ENCODE results near the gene CEP152.

CEP152 gene

DNA sequence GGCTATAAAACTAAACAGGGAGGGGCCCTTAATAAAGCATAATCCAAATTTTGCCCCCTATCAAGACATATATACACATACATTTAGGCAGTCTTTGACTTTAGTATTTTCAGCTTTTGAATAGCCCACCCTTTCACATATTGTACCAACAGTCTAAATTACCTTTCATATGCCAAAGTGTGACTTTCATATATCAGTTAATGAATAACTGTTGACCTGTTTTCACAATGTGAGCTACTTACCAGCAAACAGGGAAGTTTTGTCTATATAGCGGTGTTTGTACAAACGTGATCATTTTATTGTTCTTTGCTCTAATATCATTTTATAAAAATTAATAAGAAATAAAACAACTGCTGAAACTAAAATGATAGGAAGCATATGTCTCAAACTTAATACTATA lies 28.0 kb downstream of the CEP152 start:
- Histone ChIP-seq H3K27me3 (ENCODE audit: control insufficient read depth, insufficient read depth, low read length) (no peaks in the 10 kb centered on the region), H3K36me3 (ENCODE audit: control insufficient read depth, insufficient read depth, low read length) (no peaks in the 10 kb centered on the region), H3K27ac (ENCODE audit: low read depth, low read length) (no peak overlapping the region), H3K9ac (ENCODE audit: low read length) (no peak overlapping the region), H3K4me3 (ENCODE audit: low read length) (no peak overlapping the region), H3K4me1 (ENCODE audit: control insufficient read depth, insufficient read depth, low read length) (no peaks in the 10 kb centered on the region)

DNA sequence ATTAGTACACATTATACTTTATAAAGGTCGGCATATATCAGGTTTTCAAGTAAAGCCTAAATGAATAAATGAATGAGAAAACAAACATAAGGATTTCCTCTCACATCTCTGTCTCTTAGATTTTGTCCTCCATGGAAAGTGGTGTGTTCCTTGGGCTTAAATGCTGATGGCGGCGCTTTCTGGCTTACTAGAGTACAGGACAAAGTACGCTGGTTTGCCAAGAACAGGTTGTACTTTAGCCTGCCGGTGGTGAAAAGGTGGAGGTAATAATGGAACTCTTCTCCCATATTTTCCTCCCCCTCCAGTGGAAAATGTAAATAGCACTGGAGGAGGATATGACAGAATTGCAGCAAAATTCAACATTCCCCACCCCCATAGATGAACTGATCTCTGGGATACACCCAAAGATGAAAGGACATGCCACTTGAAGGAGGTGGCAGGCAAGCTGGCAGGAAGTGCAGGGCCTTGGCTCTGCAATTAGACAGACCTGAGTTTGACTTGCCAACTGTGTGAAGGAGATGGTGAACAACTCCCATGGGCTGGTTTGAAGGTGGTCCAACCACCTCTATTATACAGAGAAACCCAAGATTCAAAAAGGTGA lies 29.3 kb downstream of the CEP152 start:
- Histone ChIP-seq H3K4me3 (ENCODE audit: low read length) (no peak overlapping the region), H3K36me3 (ENCODE audit: control insufficient read depth, insufficient read depth, low read length) (no peaks in the 10 kb centered on the region), H3K9ac (ENCODE audit: low read length) (no peak overlapping the region), H3K27ac (ENCODE audit: low read depth, low read length) (no peak overlapping the region), H3K27me3 (ENCODE audit: control insufficient read depth, insufficient read depth, low read length) (no peaks in the 10 kb centered on the region), H3K4me1 (ENCODE audit: control insufficient read depth, insufficient read depth, low read length) (no peaks in the 10 kb centered on the region)

DNA sequence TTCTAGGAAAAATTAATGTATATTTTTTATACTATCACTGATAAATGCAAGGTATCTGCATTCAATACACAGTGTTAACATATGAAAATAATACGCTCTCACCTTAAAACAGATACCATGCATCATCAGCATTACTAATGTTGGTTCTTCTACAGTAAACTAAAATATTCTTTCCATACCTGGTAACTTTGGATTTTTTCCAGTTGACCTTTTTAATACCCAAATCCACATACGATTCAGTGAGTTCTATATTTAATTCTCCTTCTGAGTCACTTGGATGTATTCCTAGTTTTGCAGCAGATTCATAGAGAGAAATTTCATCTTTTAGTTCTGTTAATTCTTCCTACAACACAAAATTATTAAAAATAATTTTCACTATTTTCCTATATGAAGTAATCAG lies 29.9 kb downstream of the CEP152 start:
- Histone ChIP-seq H3K9ac (ENCODE audit: low read length) (no peak overlapping the region), H3K4me3 (ENCODE audit: low read length) (no peak overlapping the region), H3K4me1 (ENCODE audit: control insufficient read depth, insufficient read depth, low read length) (no peaks in the 10 kb centered on the region), H3K27me3 (ENCODE audit: control insufficient read depth, insufficient read depth, low read length) (no peaks in the 10 kb centered on the region), H3K27ac (ENCODE audit: low read depth, low read length) (no peak overlapping the region), H3K36me3 (ENCODE audit: control insufficient read depth, insufficient read depth, low read length) (no peaks in the 10 kb centered on the region)

DNA sequence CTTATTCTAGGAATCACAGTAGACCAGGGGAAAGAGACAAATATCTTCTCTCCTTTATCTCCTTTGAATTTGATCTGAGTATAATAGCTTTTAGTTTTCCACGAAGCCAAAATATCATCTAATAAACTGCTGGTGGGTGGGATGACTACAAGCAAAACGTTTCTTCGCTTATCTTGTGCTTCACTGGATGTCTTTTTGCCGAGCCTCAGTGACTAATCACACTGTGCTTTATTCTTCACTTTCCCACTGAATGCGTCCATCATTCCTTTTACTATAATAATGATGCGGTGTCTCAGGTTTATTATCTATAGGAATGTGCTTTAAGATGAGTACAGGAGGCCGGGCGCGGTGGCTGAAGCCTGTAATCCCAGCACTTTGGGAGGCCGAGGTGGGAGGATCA lies 32.5 kb downstream of the CEP152 start:
- H3K27ac ChIP-seq (ENCODE audit: low read depth, low read length) = no peak overlapping the region
- H3K27me3 ChIP-seq (ENCODE audit: control insufficient read depth, insufficient read depth, low read length) = no peaks in the 10 kb centered on the region
- H3K9ac ChIP-seq (ENCODE audit: low read length) = no peak overlapping the region
- no peaks in the 10 kb centered on the region for H3K36me3 ChIP-seq (ENCODE audit: control insufficient read depth, insufficient read depth, low read length)
- no peak overlapping the region for H3K4me3 ChIP-seq (ENCODE audit: low read length)
- no peaks in the 10 kb centered on the region for H3K4me1 ChIP-seq (ENCODE audit: control insufficient read depth, insufficient read depth, low read length)

DNA sequence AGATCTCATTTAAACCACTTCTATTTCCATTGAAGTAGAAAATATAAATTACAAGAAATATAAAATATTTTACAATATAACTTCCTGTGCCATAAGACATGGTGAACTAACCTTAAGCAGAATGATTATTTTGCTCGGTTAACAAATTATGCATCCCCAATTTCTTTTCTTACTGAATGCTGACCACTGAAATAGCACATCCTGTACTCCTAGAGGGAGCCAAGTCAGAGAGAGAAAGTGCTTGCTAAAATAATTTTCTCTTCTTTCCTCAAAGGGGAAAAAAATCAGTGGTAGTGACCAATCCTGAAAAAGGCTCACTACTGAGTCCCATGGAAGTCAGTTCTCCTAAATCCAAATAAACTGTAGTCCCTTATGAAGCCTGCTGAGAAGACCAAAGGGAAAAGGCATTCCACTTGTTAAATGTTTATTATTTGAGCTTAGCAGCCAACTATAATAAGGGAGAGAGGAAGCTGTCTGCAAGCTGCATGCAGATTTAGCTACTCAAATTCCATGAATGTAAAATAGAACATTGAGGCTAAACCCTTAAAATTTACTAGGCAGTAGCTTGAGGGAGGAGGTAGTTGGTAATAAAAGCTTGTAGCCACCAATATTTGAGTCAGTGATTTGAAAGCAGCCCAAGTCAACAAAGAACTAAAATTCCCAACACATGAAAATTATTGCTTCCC lies 33.1 kb downstream of the CEP152 start:
- H3K36me3 ChIP-seq (ENCODE audit: control insufficient read depth, insufficient read depth, low read length) = no peaks in the 10 kb centered on the region
- H3K27ac ChIP-seq (ENCODE audit: low read depth, low read length) = no peak overlapping the region
- H3K4me3 ChIP-seq (ENCODE audit: low read length) = no peak overlapping the region

DNA sequence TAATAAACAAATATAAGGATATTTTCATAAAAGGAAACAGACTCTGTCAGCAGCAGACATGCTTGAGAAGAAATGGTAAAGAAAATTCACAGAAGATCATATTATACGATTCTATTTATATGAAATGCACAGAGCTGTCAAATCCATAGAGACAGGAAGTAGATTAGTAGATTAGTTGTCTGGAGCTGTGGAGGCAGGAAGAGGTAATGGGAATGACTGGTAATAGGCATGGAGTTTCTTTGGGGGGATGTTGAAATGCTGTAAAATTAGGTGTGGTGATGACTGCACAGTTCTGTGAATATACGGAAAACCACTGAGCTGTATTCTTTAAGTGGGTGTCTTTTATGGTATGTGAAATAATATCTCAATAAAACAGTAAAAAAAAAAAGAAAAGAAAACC lies 35.3 kb downstream of the CEP152 start:
- H3K36me3 ChIP-seq (ENCODE audit: control insufficient read depth, insufficient read depth, low read length) = no peaks in the 10 kb centered on the region
- H3K27me3 ChIP-seq (ENCODE audit: control insufficient read depth, insufficient read depth, low read length) = no peaks in the 10 kb centered on the region
- H3K4me1 ChIP-seq (ENCODE audit: control insufficient read depth, insufficient read depth, low read length) = no peaks in the 10 kb centered on the region
- H3K4me3 ChIP-seq (ENCODE audit: low read length) = no peak overlapping the region
- no peak overlapping the region for H3K9ac ChIP-seq (ENCODE audit: low read length)
- no peak overlapping the region for H3K27ac ChIP-seq (ENCODE audit: low read depth, low read length)

More for the DNA sequence above, 33.1 kb downstream of the CEP152 start:
- Histone ChIP-seq H3K9ac (ENCODE audit: low read length) (no peak overlapping the region), H3K4me1 (ENCODE audit: control insufficient read depth, insufficient read depth, low read length) (no peaks in the 10 kb centered on the region), H3K27me3 (ENCODE audit: control insufficient read depth, insufficient read depth, low read length) (no peaks in the 10 kb centered on the region)

DNA sequence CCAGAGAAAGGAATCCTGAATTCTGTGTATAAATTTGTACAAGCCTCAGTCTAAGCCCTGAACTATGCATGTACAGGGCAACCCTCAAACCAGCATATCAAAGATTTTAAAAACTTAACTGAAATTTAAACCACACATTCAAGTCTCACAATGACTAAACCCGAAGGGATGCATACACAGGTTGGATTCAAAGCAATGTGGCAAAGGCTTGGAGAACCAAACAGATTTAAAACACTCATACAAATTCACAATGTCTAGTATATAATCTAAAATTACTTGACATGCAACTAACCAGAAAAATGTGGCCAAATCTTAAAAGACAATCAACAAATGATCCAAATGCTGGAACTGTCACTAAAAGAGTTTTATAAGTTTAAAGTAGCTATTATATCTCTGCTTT lies 36.4 kb downstream of the CEP152 start:
- H3K4me3 ChIP-seq (ENCODE audit: low read length) = no peak overlapping the region
- no peaks in the 10 kb centered on the region for H3K27me3 ChIP-seq (ENCODE audit: control insufficient read depth, insufficient read depth, low read length)
- no peak overlapping the region for H3K27ac ChIP-seq (ENCODE audit: low read depth, low read length)
- H3K9ac ChIP-seq (ENCODE audit: low read length) = no peak overlapping the region
- no peaks in the 10 kb centered on the region for H3K36me3 ChIP-seq (ENCODE audit: control insufficient read depth, insufficient read depth, low read length)
- no peaks in the 10 kb centered on the region for H3K4me1 ChIP-seq (ENCODE audit: control insufficient read depth, insufficient read depth, low read length)

DNA sequence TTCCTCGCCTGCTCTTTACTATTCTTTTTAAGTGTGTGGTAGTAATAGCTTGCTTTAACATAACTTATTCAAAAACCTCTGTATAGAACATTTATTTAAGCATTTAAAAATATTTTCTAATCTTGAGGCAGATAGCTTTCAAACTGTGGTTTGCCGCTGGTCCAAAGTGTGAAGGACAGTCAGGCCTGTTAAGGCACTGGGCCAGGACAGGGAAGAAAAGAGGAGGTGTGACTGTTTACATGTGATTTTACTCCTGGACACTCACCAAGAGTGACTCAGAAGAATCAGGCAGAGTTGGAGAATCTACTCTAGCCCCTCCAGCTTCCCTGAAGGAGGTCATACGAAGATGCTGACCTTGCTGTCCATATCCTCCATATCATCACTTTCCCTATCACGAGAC lies 44.7 kb downstream of the CEP152 start:
- no peak overlapping the region for H3K27ac ChIP-seq (ENCODE audit: low read depth, low read length)
- H3K36me3 ChIP-seq (ENCODE audit: control insufficient read depth, insufficient read depth, low read length) = peaks cover 2% of the 10 kb centered on the region
- no peaks in the 10 kb centered on the region for H3K4me1 ChIP-seq (ENCODE audit: control insufficient read depth, insufficient read depth, low read length)
- H3K9ac ChIP-seq (ENCODE audit: low read length) = no peak overlapping the region
- no peak overlapping the region for H3K4me3 ChIP-seq (ENCODE audit: low read length)
- H3K27me3 ChIP-seq (ENCODE audit: control insufficient read depth, insufficient read depth, low read length) = no peaks in the 10 kb centered on the region

DNA sequence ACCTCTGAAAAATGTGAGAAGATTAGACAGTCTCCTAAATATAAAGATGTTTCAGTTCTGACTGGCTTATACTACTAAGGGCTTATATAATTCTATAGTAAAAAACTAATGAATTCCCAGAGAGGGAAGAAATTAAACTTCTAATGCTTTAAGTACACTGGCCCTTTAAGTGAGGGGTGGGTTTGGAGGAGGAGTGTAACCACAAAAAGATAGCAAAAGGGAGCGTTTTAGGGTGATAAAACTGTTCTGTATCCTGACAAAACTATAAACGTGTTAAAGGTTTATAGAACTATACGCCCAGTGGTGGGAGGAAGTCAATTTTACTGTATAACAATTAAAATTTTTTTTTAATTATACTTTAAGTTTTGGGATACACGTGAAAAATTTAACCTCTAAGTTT lies 45.8 kb downstream of the CEP152 start:
- no peak overlapping the region for H3K9ac ChIP-seq (ENCODE audit: low read length)
- no peaks in the 10 kb centered on the region for H3K27me3 ChIP-seq (ENCODE audit: control insufficient read depth, insufficient read depth, low read length)
- no peaks in the 10 kb centered on the region for H3K4me1 ChIP-seq (ENCODE audit: control insufficient read depth, insufficient read depth, low read length)
- no peak overlapping the region for H3K4me3 ChIP-seq (ENCODE audit: low read length)
- peaks cover 2% of the 10 kb centered on the region for H3K36me3 ChIP-seq (ENCODE audit: control insufficient read depth, insufficient read depth, low read length)
- no peak overlapping the region for H3K27ac ChIP-seq (ENCODE audit: low read depth, low read length)

DNA sequence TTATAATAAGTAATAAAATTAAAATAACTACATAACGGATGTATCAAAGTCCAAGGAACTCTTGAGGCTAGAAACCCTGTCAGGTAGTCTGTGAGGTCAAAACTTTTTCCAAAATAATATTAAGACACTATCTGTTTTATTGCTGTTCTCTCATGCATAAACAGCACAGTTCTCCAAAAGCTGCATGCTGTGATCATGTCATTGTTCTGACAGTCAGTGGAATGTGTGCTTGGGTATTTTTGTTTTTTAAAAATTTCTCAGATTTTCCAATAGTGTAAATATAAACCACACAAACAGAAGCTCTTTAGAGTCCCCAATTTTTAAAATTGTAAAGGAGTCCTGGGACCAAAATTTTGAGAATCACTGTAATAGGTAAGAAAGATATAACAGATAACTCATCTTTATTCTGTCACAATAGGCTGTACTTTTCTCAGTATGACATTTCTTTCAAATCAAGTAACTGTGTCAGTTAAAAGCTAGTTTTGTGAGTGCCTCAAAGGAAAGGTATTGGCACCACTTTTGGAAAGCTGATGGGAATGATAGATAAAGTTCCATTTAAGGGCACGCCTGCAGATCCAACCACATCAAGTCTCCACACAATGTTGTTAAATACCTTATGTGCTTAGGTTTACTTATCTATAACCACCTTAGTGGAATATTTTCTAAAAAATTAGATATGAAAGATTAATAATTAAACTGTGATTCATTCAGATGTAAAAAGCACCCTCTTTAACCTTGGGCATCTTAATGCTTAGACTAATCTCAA lies 49.3 kb downstream of the CEP152 start:
- Histone ChIP-seq H3K27me3 (ENCODE audit: control insufficient read depth, insufficient read depth, low read length) (no peaks in the 10 kb centered on the region), H3K4me3 (ENCODE audit: low read length) (no peak overlapping the region), H3K36me3 (ENCODE audit: control insufficient read depth, insufficient read depth, low read length) (no peaks in the 10 kb centered on the region), H3K4me1 (ENCODE audit: control insufficient read depth, insufficient read depth, low read length) (no peaks in the 10 kb centered on the region), H3K9ac (ENCODE audit: low read length) (no peak overlapping the region), H3K27ac (ENCODE audit: low read depth, low read length) (no peak overlapping the region)

DNA sequence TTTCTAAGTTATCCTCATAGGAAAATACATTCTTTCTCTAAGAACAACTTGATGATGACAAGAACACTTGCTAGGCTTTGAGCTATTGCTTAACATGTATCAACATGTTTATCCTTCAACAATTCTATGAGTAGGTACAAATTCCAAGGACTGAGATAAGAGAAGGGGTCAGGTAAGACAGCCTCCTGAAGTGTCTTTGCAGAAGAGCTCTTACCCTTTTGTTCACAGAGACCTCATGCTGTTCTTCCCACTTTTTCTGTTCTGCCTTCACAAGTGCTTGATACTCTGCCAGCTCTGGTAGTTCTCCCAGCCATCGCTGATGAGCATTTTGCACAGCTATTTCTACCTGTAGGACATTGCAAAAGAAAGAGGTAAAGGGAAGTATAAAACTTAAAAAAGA lies 50.9 kb downstream of the CEP152 start:
- Histone ChIP-seq H3K27me3 (ENCODE audit: control insufficient read depth, insufficient read depth, low read length) (no peaks in the 10 kb centered on the region), H3K4me1 (ENCODE audit: control insufficient read depth, insufficient read depth, low read length) (no peaks in the 10 kb centered on the region), H3K27ac (ENCODE audit: low read depth, low read length) (no peak overlapping the region), H3K4me3 (ENCODE audit: low read length) (no peak overlapping the region), H3K36me3 (ENCODE audit: control insufficient read depth, insufficient read depth, low read length) (no peaks in the 10 kb centered on the region), H3K9ac (ENCODE audit: low read length) (no peak overlapping the region)

DNA sequence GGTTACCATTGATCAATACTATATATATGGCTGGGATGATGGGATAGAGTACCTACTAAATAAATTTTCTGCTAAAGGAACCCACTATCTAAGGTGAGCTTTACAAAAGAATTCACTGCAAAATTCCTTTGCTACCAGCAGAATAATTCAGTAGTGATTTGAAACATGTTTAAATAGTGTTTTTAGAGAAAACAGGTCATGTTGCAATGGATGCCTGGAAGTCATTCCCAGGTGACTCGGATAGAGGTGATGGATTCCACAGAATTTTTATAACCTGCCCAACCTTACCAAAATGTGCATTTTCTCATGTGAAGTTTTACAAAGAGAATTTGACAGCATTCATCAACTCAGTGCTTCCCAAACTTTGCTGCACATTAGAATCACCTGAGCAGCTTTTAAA lies 53.2 kb downstream of the CEP152 start:
- Histone ChIP-seq H3K36me3 (ENCODE audit: control insufficient read depth, insufficient read depth, low read length) (no peaks in the 10 kb centered on the region), H3K27me3 (ENCODE audit: control insufficient read depth, insufficient read depth, low read length) (no peaks in the 10 kb centered on the region), H3K27ac (ENCODE audit: low read depth, low read length) (no peak overlapping the region), H3K4me1 (ENCODE audit: control insufficient read depth, insufficient read depth, low read length) (no peaks in the 10 kb centered on the region), H3K9ac (ENCODE audit: low read length) (no peak overlapping the region), H3K4me3 (ENCODE audit: low read length) (no peak overlapping the region)

DNA sequence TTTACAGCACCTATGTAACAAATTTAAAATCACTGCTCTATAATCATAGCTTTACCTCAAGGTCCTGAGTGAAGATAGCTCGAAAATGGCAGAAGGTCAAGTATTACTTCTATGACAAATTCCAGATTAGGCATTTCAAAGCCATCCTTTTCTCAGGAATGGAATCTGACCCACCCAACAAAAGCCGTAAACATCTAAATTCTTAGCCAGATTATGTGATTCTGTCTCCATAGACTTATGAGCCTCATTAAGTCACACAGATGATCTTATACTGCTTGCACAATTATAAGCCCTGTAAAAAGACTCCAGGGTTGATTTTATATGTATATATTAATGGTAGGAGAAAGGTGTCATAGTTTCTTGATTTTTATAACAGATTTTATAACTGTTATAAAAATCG lies 56.9 kb downstream of the CEP152 start:
- no peak overlapping the region for H3K4me3 ChIP-seq (ENCODE audit: low read length)
- H3K4me1 ChIP-seq (ENCODE audit: control insufficient read depth, insufficient read depth, low read length) = no peaks in the 10 kb centered on the region
- H3K27ac ChIP-seq (ENCODE audit: low read depth, low read length) = no peak overlapping the region
- H3K36me3 ChIP-seq (ENCODE audit: control insufficient read depth, insufficient read depth, low read length) = no peaks in the 10 kb centered on the region
- H3K9ac ChIP-seq (ENCODE audit: low read length) = no peak overlapping the region
- no peaks in the 10 kb centered on the region for H3K27me3 ChIP-seq (ENCODE audit: control insufficient read depth, insufficient read depth, low read length)
